Fibroblast of the aortic adventitia (primary cell): Measurements from ENCODE around the gene BMPR1A. TPM values are rescaled to one million over a fixed set of nuclear protein-coding genes. Genes with fewer than 3 reads are reported as not detected.
A peak's percentile ranks its signal among the peaks of the same experiment; 100 is the strongest.
"Not testable (repeated sequence)": the region's sequence is repeated elsewhere in the genome, so short reads cannot be mapped to it uniquely, and the experiment has no call there.

ENCODE experiments used
- DNase-seq: peaks from one replicate; pipeline ENCODE4 v3.0.0-alpha.2; 2010; ENCODE audit warnings: low read depth
- H3K4me3 ChIP-seq: 2 replicates; pipeline ENCODE4 v1.5.1; 2011; ENCODE audit warnings: low read depth, mild to moderate bottlenecking, control low read depth, low read length, moderate library complexity
- CTCF ChIP-seq: IDR thresholded peaks from 2 replicates; pipeline ENCODE4 v1.5.1; 2011; ENCODE audit warnings: mild to moderate bottlenecking, low read length, control low read depth, inconsistent platforms; ENCODE audit not compliant: insufficient read depth
- total RNA-seq: library from RNA; depleted of rRNA; stranded (reverse); fragments of >200 nt; gene quantifications from 2 replicates; pipeline ENCODE4 v1.2.3, GENCODE V29; 2012; ENCODE audit warnings: low replicate concordance

Gene BMPR1A
- total RNA-seq, 1 donor, result 74.7 TPM

GRCh38 chr10:86929468-86930380 is 173.3 kb downstream of the BMPR1A start:
- TF ChIP-seq CTCF, result no peak
- no peak for DNase-seq
- no peak overlapping the region for H3K4me3 ChIP-seq

- no peak overlapping the region for H3K4me3 ChIP-seq
- TF ChIP-seq CTCF, result no peak
- DNase-seq, result peak; percentile 41
These were observed 175.5 kb downstream of the BMPR1A start for GRCh38 chr10:86931872-86932271.

GRCh38 chr10:86932674-86933073 is 176.3 kb downstream of the BMPR1A start:
- no peak for DNase-seq
- TF ChIP-seq CTCF, result no peak

GRCh38 chr10:86934162-86934711 is 177.8 kb downstream of the BMPR1A start:
- DNase-seq, H3K4me3 ChIP-seq: not testable (repeated sequence)

More at GRCh38 chr10:86932674-86933073, 176.3 kb downstream of the BMPR1A start:
- H3K4me3 ChIP-seq, result no peak overlapping the region

GRCh38 chr10:86936661-86937501 is 180.5 kb downstream of the BMPR1A start:
- no peak overlapping the region for H3K4me3 ChIP-seq
- peak; percentile 57 for DNase-seq
- TF ChIP-seq CTCF, result no peak

- no peak for TF ChIP-seq CTCF
- H3K4me3 ChIP-seq, result no peak overlapping the region
- no peak for DNase-seq
These were observed 181.2 kb downstream of the BMPR1A start for GRCh38 chr10:86937502-86938154.

- TF ChIP-seq CTCF, result no peak
- H3K4me3 ChIP-seq, result no peak overlapping the region
- DNase-seq, result no peak
These were observed 181.8 kb downstream of the BMPR1A start for GRCh38 chr10:86938260-86938659.

- DNase-seq, H3K4me3 ChIP-seq: not testable (repeated sequence)
These were observed 183.7 kb downstream of the BMPR1A start for GRCh38 chr10:86940076-86940475.
